Stomach (tissue), 4 donors: Measurements from ENCODE around the gene FRMPD4.

Experiments used
- EP300 ChIP-seq: sonication (generic); formaldehyde crosslinking; IDR thresholded peaks from one replicate; pipeline ENCODE4 v1.6.1; 2017; ENCODE audit warnings: antibody characterized with exemption
- POLR2A ChIP-seq, 4 donors: fragments of 450-650 bp; IDR thresholded peaks; one replicate each; pipeline ENCODE4 v1.6.1; 2016; ENCODE audit warnings: antibody characterized with exemption in 4 of 4, control low read depth in 2 of 4, mild to moderate bottlenecking in 1 of 4, moderate library complexity in 1 of 4
- POLR2AphosphoS5 ChIP-seq, 3 donors: sonication (generic); formaldehyde crosslinking; IDR thresholded peaks; one replicate each; pipeline ENCODE4 v1.6.1; 2016; ENCODE audit warnings: antibody characterized with exemption in 3 of 3
- TF ChIP-seq, protein P1 (sequence below), 7 experiments: fragments of 450-650 bp in 4 of 7; fragments of 200-600 bp in 3 of 7; sonication (generic) in 3 of 7; IDR thresholded peaks; one replicate each; pipeline ENCODE4 v1.5.1; 2016 to 2019; ENCODE audit warnings: antibody characterized with exemption in 7 of 7, control low read depth in 2 of 7, mild to moderate bottlenecking in 1 of 7

DNA sequence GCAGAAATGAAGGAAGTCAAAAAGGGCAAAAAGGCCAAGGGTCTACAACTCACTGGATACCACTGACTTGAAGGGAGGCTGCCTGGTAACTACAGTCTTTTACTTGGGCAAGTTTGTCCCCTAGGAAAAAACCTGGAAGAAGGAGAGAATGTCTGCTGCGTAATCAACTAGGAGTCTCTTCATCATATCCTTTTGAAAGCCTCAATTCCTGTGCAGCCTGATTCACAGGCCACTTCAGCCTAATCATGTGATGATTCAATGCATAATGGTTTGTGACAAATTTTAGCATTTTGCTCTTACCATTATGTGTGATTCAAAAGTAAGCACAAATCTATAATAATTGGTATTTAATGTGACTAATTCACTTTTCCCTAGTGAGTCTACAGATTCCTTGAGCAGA is 273.6 kb downstream of the FRMPD4 start:
- TF ChIP-seq, protein P1, sequence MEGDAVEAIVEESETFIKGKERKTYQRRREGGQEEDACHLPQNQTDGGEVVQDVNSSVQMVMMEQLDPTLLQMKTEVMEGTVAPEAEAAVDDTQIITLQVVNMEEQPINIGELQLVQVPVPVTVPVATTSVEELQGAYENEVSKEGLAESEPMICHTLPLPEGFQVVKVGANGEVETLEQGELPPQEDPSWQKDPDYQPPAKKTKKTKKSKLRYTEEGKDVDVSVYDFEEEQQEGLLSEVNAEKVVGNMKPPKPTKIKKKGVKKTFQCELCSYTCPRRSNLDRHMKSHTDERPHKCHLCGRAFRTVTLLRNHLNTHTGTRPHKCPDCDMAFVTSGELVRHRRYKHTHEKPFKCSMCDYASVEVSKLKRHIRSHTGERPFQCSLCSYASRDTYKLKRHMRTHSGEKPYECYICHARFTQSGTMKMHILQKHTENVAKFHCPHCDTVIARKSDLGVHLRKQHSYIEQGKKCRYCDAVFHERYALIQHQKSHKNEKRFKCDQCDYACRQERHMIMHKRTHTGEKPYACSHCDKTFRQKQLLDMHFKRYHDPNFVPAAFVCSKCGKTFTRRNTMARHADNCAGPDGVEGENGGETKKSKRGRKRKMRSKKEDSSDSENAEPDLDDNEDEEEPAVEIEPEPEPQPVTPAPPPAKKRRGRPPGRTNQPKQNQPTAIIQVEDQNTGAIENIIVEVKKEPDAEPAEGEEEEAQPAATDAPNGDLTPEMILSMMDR (IDR thresholded peaks at IDR 0.05): no peak
- no peak for TF ChIP-seq POLR2AphosphoS5 (IDR thresholded peaks at IDR 0.05)
- TF ChIP-seq EP300: no peak
- TF ChIP-seq POLR2A (IDR thresholded peaks at IDR 0.05): no peak
